Activated T-helper 1 cell treated with anti-CD3 and anti-CD28 coated beads, Interleukin-2, amount 50 U/mL, for 16 hours (primary cell): ENCODE data around the gene MAGI3.

Source experiments
- DNase-seq, 2 donors: peaks; one replicate each; pipeline ENCODE4 v3.0.0-alpha.2; 2020; ENCODE audit warnings: low read depth in 1 of 2, low spot score in 1 of 2

Gene MAGI3

GRCh38 chr1:113389953-113390834 lies at the start of gene MAGI3:
TSS of gene MAGI3 (plus strand) at chr1:113390515. CDS start at chr1:113391034, 519 bp downstream.
- DNase-seq: peak; percentile 88 to 92

GRCh38 chr1:113353580-113353979 lies 36.7 kb upstream of the MAGI3 start:
- DNase-seq: no peak

- no peak for DNase-seq
Measured at GRCh38 chr1:113363935-113364334, 26.4 kb upstream of the MAGI3 start.

- no peak for DNase-seq
Measured at GRCh38 chr1:113369040-113369439, 21.3 kb upstream of the MAGI3 start.

GRCh38 chr1:113369699-113370098 lies 20.6 kb upstream of the MAGI3 start:
- DNase-seq: no peak

- DNase-seq: no peak
Measured at GRCh38 chr1:113370868-113371267, 19.4 kb upstream of the MAGI3 start.

- no peak for DNase-seq
Measured at GRCh38 chr1:113372546-113372945, 17.8 kb upstream of the MAGI3 start.

- DNase-seq: no peak
Measured at GRCh38 chr1:113373644-113374043, 16.7 kb upstream of the MAGI3 start.

GRCh38 chr1:113375878-113376277 lies 14.4 kb upstream of the MAGI3 start:
- DNase-seq: no peak

- DNase-seq: no peak
Measured at GRCh38 chr1:113380075-113380474, 10.2 kb upstream of the MAGI3 start.

GRCh38 chr1:113388017-113388620 lies 2.2 kb upstream of the MAGI3 start:
- DNase-seq: no peak

GRCh38 chr1:113388621-113389358 lies 1.5 kb upstream of the MAGI3 start:
- DNase-seq: no peak

GRCh38 chr1:113389359-113389952 lies 859 bp upstream of the MAGI3 start:
- DNase-seq: no peak

GRCh38 chr1:113390871-113391648 lies 745 bp downstream of the MAGI3 start:
- peak; percentile 13 to 33 for DNase-seq

- DNase-seq: no peak
Measured at GRCh38 chr1:113391649-113392271, 1.4 kb downstream of the MAGI3 start.

- DNase-seq: no peak
Measured at GRCh38 chr1:113392541-113393128, 2.3 kb downstream of the MAGI3 start.

- no peak for DNase-seq
Measured at GRCh38 chr1:113394043-113394862, 3.9 kb downstream of the MAGI3 start.

- DNase-seq: no peak
Measured at GRCh38 chr1:113394863-113395259, 4.5 kb downstream of the MAGI3 start.

GRCh38 chr1:113396102-113396501 lies 5.8 kb downstream of the MAGI3 start:
- no peak for DNase-seq
